ENCODE data around the gene IMPDH1.

DNA sequence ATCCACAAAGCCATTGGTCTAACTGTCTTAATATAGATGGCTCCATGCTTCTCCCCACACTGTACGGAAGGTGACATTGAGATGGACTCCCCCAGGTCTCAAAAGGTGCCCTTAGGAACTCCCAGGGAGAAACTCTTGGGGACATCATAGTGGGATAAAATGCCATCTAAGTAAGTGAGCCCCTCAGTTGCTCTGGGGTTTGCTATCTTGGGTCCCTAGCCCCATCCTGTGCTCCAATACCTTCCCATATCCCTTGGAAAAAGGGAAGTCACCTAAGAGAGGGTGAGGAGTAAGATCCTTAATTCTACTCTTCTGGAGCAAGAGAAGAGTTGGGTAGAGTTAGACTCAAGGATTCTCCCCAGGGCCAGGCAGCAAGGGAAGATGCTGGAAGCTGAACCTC is 56.2 kb downstream of the IMPDH1 start:
- TF ChIP-seq ZC3H10 (CRISPR knock-in tag; IDR thresholded peaks at IDR 0.05) = no peak
- TF ChIP-seq OSR1 (CRISPR knock-in tag; IDR thresholded peaks at IDR 0.05) = no peak
- no peak for TF ChIP-seq ZFP30 (CRISPR knock-in tag; IDR thresholded peaks at IDR 0.05)
- TF ChIP-seq ARNTL (CRISPR knock-in tag; IDR thresholded peaks at IDR 0.05; ENCODE audit: borderline replicate concordance, low read depth) = no peak
- TF ChIP-seq, protein P1, sequence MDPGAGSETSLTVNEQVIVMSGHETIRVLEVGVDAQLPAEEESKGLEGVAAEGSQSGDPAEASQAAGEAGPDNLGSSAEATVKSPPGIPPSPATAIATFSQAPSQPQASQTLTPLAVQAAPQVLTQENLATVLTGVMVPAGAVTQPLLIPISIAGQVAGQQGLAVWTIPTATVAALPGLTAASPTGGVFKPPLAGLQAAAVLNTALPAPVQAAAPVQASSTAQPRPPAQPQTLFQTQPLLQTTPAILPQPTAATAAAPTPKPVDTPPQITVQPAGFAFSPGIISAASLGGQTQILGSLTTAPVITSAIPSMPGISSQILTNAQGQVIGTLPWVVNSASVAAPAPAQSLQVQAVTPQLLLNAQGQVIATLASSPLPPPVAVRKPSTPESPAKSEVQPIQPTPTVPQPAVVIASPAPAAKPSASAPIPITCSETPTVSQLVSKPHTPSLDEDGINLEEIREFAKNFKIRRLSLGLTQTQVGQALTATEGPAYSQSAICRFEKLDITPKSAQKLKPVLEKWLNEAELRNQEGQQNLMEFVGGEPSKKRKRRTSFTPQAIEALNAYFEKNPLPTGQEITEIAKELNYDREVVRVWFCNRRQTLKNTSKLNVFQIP (CRISPR knock-in tag; IDR thresholded peaks at IDR 0.05; ENCODE audit: borderline replicate concordance, low read depth) = no peak
- TF ChIP-seq TCF4 (CRISPR knock-in tag; IDR thresholded peaks at IDR 0.05; ENCODE audit: borderline replicate concordance) = no peak

Measured in SK-N-SH treated with all-trans-retinoic acid at 6 μM for 48 hours (cell line).